H1 (cell line): ENCODE data around the gene PAXX. TPM values are rescaled to one million over a fixed set of nuclear protein-coding genes. Genes with fewer than 3 reads are reported as not detected.

Experiments used
- CBX8 ChIP-seq: fragments of 300-800, 300-1000 bp; sonication (generic); IDR thresholded peaks from 2 replicates; pipeline ENCODE4 v1.7.1; 2016; ENCODE audit warnings: low read depth, low read length, borderline replicate concordance
- CHD2 ChIP-seq: IDR thresholded peaks from 2 replicates; pipeline ENCODE4 v1.6.1; 2012; ENCODE audit warnings: low read length, improper control_type of control experiment
- CREB1 ChIP-seq: IDR thresholded peaks from 2 replicates; pipeline ENCODE4 v1.6.1; 2012; ENCODE audit warnings: inconsistent platforms
- CTBP2 ChIP-seq: IDR thresholded peaks from 2 replicates; pipeline ENCODE4 v1.7.0; 2011; ENCODE audit warnings: borderline replicate concordance, mild to moderate bottlenecking, moderate library complexity, mixed read lengths, low read length; ENCODE audit not compliant: insufficient read depth, insufficient read length
- EP300 ChIP-seq, 2 experiments: IDR thresholded peaks; 1 replicate in 1 of 2; 2 replicates in 1 of 2; pipeline ENCODE4 v1.6.1; 2011 to 2012; ENCODE audit warnings: low read depth in 2 of 2, low read length in 2 of 2, mild to moderate bottlenecking in 2 of 2, borderline replicate concordance in 1 of 2, inconsistent platforms in 1 of 2, moderate library complexity in 1 of 2
- GABPA ChIP-seq: IDR thresholded peaks from 2 replicates; pipeline ENCODE4 v1.6.1; 2011; ENCODE audit warnings: mild to moderate bottlenecking, low read length, moderate library complexity, borderline replicate concordance; ENCODE audit not compliant: insufficient read depth
- HDAC2 ChIP-seq, 2 experiments: fragments of 300-600 bp in 1 of 2; sonication (generic) in 1 of 2; IDR thresholded peaks; 2 replicates each; pipeline ENCODE4 v1.6.1; 2011 to 2012; ENCODE audit warnings: low read depth in 2 of 2, low read length in 2 of 2, mild to moderate bottlenecking in 2 of 2, moderate library complexity in 2 of 2, borderline replicate concordance in 1 of 2, inconsistent platforms in 1 of 2
- HDAC6 ChIP-seq: IDR thresholded peaks from one replicate; pipeline ENCODE4 v1.7.1; 2012; ENCODE audit warnings: low read depth, mild to moderate bottlenecking, inconsistent platforms, low read length, moderate library complexity
- RBBP5 ChIP-seq: IDR thresholded peaks from 2 replicates; pipeline ENCODE4 v1.7.1; 2012; ENCODE audit warnings: low read depth, mild to moderate bottlenecking, inconsistent platforms, low read length, moderate library complexity, borderline replicate concordance
- SRF ChIP-seq: IDR thresholded peaks from 2 replicates; pipeline ENCODE4 v1.6.1; 2011; ENCODE audit warnings: mild to moderate bottlenecking, low read depth, low read length, moderate library complexity
- TAF7 ChIP-seq: optimal IDR thresholded peaks from 2 replicates; pipeline ENCODE3; 2011; ENCODE audit warnings: low read depth, mild to moderate bottlenecking, inconsistent platforms, low read length, moderate library complexity, borderline replicate concordance
- polyA plus RNA-seq, 7 experiments: library from polyadenylated mRNA; depleted of rRNA in 3 of 7; stranded (reverse) in 5 of 7; unstranded in 2 of 7; fragments of >200 nt in 5 of 7; fragments of 200-250 nt in 2 of 7; gene quantifications; 1 replicate in 5 of 7; 2 replicates in 1 of 7; 4 replicates in 1 of 7; pipeline versions ENCODE4 v1.2.1 to v1.2.3, GENCODE V29; 2011 to 2013; ENCODE audit warnings: missing spikeins in 2 of 7, mixed read lengths in 2 of 7
- total RNA-seq: library from RNA; stranded (reverse); fragmentation: NEBNext Ultra II Directional; extraction: Animal tissue kit (Norgen Biotek cat#: 25700); gene quantifications from 2 replicates; pipeline ENCODE4 v1.2.1, GENCODE V29; 2021
- TF ChIP-seq, protein P1 (sequence below): IDR thresholded peaks from 2 replicates; pipeline ENCODE4 v1.6.1; 2012; ENCODE audit warnings: low read length, inconsistent platforms
- TF ChIP-seq, protein P2 (sequence below): IDR thresholded peaks from 2 replicates; pipeline ENCODE4 v1.6.1; 2012; ENCODE audit warnings: inconsistent platforms

PAXX gene
- total and polyA plus RNA-seq, 2 of the 8 experiments (the other 6 are each of a cell fraction or from before 2014, with no cell fraction given) = 43.4 to 45.9 TPM

DNA sequence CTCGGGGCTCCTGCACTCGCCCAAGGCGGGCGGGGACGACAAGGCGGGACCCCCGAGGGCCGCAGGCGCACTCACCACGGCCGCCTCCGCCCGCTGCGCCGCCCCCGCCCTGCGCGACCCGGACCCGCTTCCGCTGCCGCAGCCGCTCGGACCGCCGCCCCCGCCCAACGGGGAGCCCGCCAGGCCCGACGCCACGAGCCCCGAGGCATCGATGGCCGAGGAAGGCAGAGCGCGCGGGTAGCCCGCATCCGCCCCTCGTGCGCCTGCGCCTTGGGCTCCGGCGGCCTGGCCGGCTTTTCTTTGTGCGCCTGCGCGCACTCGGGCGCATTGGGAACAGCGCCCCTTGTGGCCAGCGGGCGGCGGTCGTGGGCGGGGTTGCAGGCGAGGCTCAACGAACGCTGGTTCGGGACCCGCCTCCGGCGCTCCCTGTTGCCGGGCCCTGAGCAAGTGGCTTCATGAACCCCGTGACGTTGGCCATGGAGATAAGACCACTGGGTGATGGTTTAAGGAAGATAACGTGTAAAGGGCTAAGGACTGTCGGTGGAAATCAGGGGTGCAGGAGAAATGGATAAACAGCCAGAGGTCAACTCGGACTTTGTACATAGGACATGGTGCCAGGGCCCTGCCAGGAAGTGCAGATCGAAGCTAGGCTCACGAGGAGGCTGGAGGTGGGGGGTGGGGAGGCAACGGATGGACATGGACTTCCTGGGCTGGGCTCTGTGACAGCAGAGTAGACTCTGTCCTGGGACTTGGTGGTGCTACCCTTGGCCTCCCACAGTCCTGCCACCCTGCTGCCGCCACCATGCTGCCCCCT, 47.5 kb upstream of the PAXX start, which contains the start of the genes C8G and FBXW5 (continued):
- TF ChIP-seq HDAC2 (IDR thresholded peaks at IDR 0.05; ENCODE audit: borderline replicate concordance in 1 of 2, low read depth in 2 of 2, low read length in 2 of 2) = 0 out of 4 replicates have a peak, but pooled peaks of 1 of the 2 experiments have one; percentile 8
- TF ChIP-seq HDAC6 = no peak
- TF ChIP-seq CHD2 = no peak
- peak; percentile 94 for TF ChIP-seq SRF
- no peak for TF ChIP-seq TAF7
- peak in 1 of 2 experiments; percentile 73; a peak in 1 of 3 replicates for TF ChIP-seq EP300 (IDR thresholded peaks at IDR 0.05; ENCODE audit: borderline replicate concordance in 1 of 2, low read depth in 2 of 2, low read length in 2 of 2)
- TF ChIP-seq, protein P1, sequence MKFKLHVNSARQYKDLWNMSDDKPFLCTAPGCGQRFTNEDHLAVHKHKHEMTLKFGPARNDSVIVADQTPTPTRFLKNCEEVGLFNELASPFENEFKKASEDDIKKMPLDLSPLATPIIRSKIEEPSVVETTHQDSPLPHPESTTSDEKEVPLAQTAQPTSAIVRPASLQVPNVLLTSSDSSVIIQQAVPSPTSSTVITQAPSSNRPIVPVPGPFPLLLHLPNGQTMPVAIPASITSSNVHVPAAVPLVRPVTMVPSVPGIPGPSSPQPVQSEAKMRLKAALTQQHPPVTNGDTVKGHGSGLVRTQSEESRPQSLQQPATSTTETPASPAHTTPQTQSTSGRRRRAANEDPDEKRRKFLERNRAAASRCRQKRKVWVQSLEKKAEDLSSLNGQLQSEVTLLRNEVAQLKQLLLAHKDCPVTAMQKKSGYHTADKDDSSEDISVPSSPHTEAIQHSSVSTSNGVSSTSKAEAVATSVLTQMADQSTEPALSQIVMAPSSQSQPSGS = no peak
- TF ChIP-seq CREB1 = no peak; the same call in 1 of the 2 replicates
- no peak for TF ChIP-seq CTBP2
- TF ChIP-seq, protein P2, sequence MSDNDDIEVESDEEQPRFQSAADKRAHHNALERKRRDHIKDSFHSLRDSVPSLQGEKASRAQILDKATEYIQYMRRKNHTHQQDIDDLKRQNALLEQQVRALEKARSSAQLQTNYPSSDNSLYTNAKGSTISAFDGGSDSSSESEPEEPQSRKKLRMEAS = peak; percentile 65; the same call in 1 of the 2 replicates
- TF ChIP-seq GABPA = no peak; the same call in 1 of the 2 replicates
- no peak for TF ChIP-seq CBX8
- TF ChIP-seq RBBP5 = no peak; the same call in 1 of the 2 replicates
